Activated CD4-positive, alpha-beta T cell treated with anti-CD3 and anti-CD28 coated beads for 1 hour (primary cell): ENCODE measurements around the gene SUCLG1.
"Not testable (repeated sequence)": the region's sequence is repeated elsewhere in the genome, so short reads cannot be mapped to it uniquely, and the experiment has no call there.

Experiments used
- DNase-seq: peaks from one replicate; pipeline ENCODE4 v3.0.0-alpha.2; 2020

Gene SUCLG1

GRCh38 chr2:84459018-84459943 lies at the start of gene SUCLG1:
Gene SUCLG1 (minus strand): TSS chr2:84459280. CDS start chr2:84459269, 11 bp downstream.
- peak; percentile 79 for DNase-seq

- no peak for DNase-seq
Observed at GRCh38 chr2:84498150-84498799, 39.2 kb upstream of the SUCLG1 start.

GRCh38 chr2:84497285-84497684 lies 38.2 kb upstream of the SUCLG1 start:
- no peak for DNase-seq

- no peak for DNase-seq
Observed at GRCh38 chr2:84496386-84496785, 37.3 kb upstream of the SUCLG1 start.

- DNase-seq = no peak
Observed at GRCh38 chr2:84495539-84496146, 36.6 kb upstream of the SUCLG1 start.

DNA sequence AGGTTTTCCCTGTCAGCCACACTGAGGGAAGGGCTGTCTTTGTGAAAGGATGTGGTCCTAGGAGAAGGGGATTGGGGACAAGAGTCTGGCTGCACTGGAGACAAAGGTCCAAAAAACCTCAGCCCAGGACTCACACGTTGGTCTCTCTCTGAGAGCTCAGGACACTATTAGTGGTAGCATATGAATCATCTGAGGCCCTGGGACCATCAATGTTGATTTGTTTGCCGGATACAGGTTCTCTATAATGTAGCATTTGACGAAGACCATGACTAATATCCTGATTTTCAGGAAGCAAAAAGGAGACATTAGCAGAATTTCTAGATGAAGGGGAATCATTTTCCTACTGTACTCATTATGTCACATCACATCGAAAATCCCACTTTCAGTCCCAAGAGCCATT lies 35.0 kb upstream of the SUCLG1 start:
- DNase-seq = no peak

GRCh38 chr2:84493514-84493913 lies 34.4 kb upstream of the SUCLG1 start:
- DNase-seq = no peak

DNA sequence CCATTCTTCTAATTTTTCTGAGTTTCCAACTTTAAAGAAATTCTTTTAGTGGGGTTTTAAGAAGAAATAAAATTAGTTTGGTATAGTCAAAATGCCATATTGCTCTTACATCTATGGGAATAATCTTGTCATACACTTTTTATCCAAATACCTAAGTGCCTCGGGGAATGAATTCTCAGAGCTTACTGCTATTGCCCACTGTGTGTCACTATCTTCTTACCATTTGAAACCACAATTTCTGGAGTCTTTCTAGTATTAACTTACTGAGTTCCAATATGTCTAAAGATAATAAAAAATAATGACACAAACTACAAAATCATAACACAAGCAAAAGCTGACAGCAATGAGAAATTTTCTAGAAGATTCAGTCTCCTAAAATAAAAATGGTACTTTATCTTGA lies 33.5 kb upstream of the SUCLG1 start:
- DNase-seq = no peak

GRCh38 chr2:84491741-84492140 lies 32.7 kb upstream of the SUCLG1 start:
- DNase-seq = no peak

GRCh38 chr2:84491256-84491655 lies 32.2 kb upstream of the SUCLG1 start:
- no peak for DNase-seq

DNA sequence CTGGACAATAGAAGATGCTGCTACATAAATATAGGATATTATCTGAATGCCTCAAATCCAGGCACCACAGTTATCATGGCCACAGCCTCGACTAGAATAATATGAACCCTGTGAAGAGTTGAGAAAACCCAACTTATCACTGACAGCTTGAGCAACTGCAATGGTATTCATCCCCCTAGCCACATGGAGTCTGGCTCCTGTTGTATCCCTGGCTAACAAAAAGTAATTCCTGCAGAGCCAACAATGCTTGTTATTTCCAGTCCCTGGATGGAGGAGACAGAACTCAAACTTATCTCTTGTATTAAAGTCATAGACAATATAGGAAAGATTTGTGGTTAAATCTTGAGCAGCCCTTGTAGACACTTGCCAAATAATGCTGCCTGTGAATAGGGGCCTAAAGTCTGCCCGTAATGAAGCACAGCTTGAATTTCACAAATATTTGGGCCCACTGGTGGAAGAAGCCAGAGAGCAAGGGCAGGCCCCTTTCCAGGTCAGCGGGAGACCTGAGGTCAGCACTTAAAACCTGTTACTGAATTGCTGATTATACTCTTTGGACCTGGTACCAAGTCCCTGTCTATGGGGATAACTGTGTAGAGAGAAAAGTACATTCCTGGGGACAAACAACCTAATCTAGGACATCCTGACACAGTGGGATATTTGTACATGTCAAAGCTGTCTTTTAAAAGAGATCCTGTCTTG lies 28.4 kb upstream of the SUCLG1 start:
- no peak for DNase-seq

GRCh38 chr2:84486441-84487115 lies 27.5 kb upstream of the SUCLG1 start:
- no peak for DNase-seq

- no peak for DNase-seq
Observed at GRCh38 chr2:84483320-84483719, 24.2 kb upstream of the SUCLG1 start.

- no peak for DNase-seq
Observed at GRCh38 chr2:84482603-84483002, 23.5 kb upstream of the SUCLG1 start.

DNA sequence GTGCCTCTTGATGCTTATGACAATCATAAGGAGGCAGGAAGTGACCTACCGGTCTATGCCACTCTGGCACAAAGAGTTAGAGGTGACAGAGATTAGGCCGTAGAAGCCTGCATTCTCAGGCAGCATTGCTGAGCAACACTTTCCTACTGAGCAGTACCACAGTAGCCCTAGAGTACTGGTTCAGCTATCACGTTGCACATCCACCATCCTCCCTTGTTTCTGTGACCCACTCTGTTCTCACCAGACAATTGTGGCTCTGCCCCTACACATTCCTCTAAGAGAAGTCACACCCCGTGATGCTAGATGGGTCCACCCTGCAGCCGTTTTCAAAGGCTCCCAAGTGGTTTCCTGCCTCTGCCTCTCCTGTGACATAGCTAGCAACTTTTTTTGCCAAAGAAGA lies 22.6 kb upstream of the SUCLG1 start:
- no peak for DNase-seq

- no peak for DNase-seq
Observed at GRCh38 chr2:84478867-84479266, 19.8 kb upstream of the SUCLG1 start.

DNA sequence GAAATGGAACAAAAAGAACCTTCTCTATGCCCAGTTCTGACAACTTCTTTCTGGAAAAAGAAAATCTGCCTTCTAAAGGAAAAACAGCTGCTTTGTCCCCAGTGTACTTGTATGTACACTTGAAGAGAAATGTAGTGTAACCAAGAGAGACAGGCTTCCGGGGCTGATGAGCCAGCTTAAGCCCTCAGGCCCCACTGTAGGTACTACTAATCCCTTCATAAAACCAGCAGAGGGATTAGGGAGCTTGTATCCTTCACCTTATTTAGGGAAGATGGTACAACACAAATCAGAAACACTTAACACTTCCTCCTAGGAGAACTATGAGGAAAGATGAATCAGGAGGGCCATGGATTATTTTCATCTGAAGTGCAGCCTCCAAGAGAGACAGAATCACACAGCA lies 18.8 kb upstream of the SUCLG1 start:
- no peak for DNase-seq

DNA sequence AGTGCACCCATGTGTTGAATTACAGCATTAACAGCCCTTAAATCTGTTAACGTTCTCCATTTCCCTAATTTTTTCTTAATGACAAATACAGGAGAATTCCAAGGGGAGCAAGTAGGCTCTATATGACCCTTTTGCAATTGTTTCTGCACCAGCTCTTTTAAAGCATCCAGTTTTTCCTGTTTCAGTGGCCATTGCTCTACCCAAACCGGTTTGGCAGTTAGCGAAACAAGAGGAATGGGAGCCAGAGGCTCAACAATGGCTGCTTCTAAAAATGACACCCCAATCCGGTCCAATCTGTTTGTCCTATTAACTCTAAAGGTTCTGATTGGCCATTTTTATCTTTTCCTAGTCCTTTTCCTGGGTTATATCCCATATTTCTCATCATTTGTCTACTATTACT lies 15.1 kb upstream of the SUCLG1 start:
- no peak for DNase-seq

- DNase-seq = no peak
Observed at GRCh38 chr2:84472856-84473565, 13.9 kb upstream of the SUCLG1 start.

DNA sequence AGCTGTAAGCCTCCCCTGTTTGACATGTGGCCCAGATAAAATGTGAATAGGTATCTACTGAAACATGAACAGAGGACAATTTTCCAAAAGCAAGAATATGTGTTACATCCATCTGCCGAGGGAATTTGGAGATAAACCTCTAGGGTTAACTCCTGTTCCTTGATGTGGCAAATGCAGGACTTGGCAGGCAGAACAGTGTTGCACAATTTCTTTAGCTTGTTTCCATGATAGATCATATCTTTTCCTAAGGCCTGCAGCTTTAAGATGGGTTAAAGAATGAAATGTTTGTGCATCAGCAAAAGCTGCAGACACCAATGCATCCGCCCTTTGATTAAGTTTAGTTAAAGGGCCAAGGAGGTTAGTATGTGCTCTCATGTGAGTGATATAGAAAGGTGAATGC lies 13.3 kb upstream of the SUCLG1 start:
- not testable (repeated sequence) for DNase-seq

- no peak for DNase-seq
Observed at GRCh38 chr2:84467389-84467788, 8.3 kb upstream of the SUCLG1 start.

DNA sequence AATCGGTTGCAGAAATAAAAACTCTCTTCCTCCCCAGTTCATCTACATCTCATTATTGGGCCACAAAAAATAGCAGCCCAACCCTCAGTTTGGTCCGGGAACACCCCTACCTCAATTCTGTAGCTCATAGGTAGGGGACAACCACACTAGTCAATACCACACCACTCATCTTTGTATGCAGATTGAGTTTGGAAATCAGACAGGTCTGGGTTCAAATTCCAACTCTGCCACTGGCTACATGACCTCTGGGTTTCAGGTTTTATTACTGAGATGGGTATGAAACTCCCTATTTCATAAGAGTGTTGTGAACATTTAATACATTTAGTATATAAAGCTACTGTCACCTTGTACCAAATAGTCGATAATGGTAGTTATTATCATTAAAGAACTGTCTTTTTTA lies 2.2 kb upstream of the SUCLG1 start:
- no peak for DNase-seq
